HG03521 (cell line): ENCODE results near the gene NHERF2.
"Not testable (repeated sequence)": the region's sequence is repeated elsewhere in the genome, so short reads cannot be mapped to it uniquely, and the experiment has no call there.

Experiments used
- ATAC-seq: cut with Tn5 transposase; IDR thresholded peaks from one replicate; pipeline ENCODE4 v1.9.1; 2021; ENCODE audit warnings: mild to moderate bottlenecking, moderate library complexity; ENCODE audit not compliant: unreplicated experiment

NHERF2 gene

GRCh38 chr16:2025251-2025650, 1.5 kb upstream of the NHERF2 start:
- ATAC-seq = no peak

GRCh38 chr16:2025878-2026460, 733 bp upstream of the NHERF2 start:
- ATAC-seq = no peak

GRCh38 chr16:2027024-2028010, 615 bp downstream of the NHERF2 start:
- ATAC-seq = no peak

- ATAC-seq = no peak
Observed at GRCh38 chr16:2028146-2028545, 1.4 kb downstream of the NHERF2 start.

- no peak for ATAC-seq
Observed at GRCh38 chr16:2028620-2029220, 2.0 kb downstream of the NHERF2 start.

GRCh38 chr16:2029350-2029749, 2.6 kb downstream of the NHERF2 start:
- ATAC-seq = no peak

- ATAC-seq = no peak
Observed at GRCh38 chr16:2030036-2030435, 3.3 kb downstream of the NHERF2 start.

GRCh38 chr16:2031081-2031577, 4.4 kb downstream of the NHERF2 start:
- ATAC-seq = no peak

- no peak for ATAC-seq
Observed at GRCh38 chr16:2032285-2033056, 5.8 kb downstream of the NHERF2 start.

GRCh38 chr16:2033057-2033908, 6.6 kb downstream of the NHERF2 start:
- ATAC-seq = no peak

- not testable (repeated sequence) for ATAC-seq
Observed at GRCh38 chr16:2033909-2034695, 7.4 kb downstream of the NHERF2 start.

GRCh38 chr16:2034696-2035430, 8.2 kb downstream of the NHERF2 start:
- no peak for ATAC-seq

- ATAC-seq = no peak
Observed at GRCh38 chr16:2035431-2036199, 8.9 kb downstream of the NHERF2 start.

GRCh38 chr16:2036200-2036966, 9.7 kb downstream of the NHERF2 start:
- no peak for ATAC-seq

- no peak for ATAC-seq
Observed at GRCh38 chr16:2037115-2037514, 10.4 kb downstream of the NHERF2 start.

GRCh38 chr16:2037647-2038381, 11.1 kb downstream of the NHERF2 start:
- no peak for ATAC-seq
